ENCODE results near the gene PREX1. TPM values are rescaled to one million over a fixed set of nuclear protein-coding genes. Genes with fewer than 3 reads are reported as not detected.

The PREX1 gene
- total RNA-seq, 1 donor from 2014 or later, result 20.8 TPM

- H3K36me3 Mint-ChIP-seq, result no peaks in the 10 kb centered on the region
- H3K4me3 Mint-ChIP-seq, result no peak overlapping the region
- H3K27me3 Mint-ChIP-seq, result peaks cover under 1% of the 10 kb centered on the region
- peaks cover 19% of the 10 kb centered on the region for H3K4me1 Mint-ChIP-seq (ENCODE audit: unreplicated experiment)
- DNase-seq (ENCODE audit: extremely low spot score, unreplicated experiment), result no peak
- no peaks in the 10 kb centered on the region for H3K9me3 Mint-ChIP-seq
- H3K27ac Mint-ChIP-seq, result no peak overlapping the region
- no peak for TF ChIP-seq CTCF (conservative IDR thresholded peaks at IDR 0.05)
Measured at GRCh38 chr20:48605364-48606171, 222.2 kb downstream of the PREX1 start.

DNA sequence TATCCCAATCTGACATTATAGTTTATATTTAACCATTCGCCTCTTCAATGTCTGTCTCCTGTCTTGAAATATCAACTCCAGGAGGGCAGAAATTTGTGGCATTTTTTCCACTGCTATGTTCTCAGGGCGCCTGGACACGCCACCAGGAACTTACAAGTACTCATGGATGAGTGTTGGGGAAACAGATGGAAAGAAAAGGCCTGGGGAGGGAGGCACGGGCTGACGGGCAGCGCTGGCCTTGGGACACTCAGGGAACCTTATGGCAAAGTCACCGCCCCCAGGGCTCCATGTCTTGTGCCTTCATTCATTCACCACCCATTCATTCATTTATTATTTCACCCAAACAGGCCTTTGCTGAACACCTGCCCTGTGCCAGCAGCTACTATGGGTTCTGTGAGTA, 222.9 kb downstream of the PREX1 start:
- no peaks in the 10 kb centered on the region for H3K36me3 Mint-ChIP-seq
- peaks cover 15% of the 10 kb centered on the region for H3K4me1 Mint-ChIP-seq (ENCODE audit: unreplicated experiment)
- H3K4me3 Mint-ChIP-seq, result no peak overlapping the region
- TF ChIP-seq CTCF (conservative IDR thresholded peaks at IDR 0.05), result no peak
- no peak for DNase-seq (ENCODE audit: extremely low spot score, unreplicated experiment)
- H3K27me3 Mint-ChIP-seq, result peaks cover 4% of the 10 kb centered on the region
- no peak overlapping the region for H3K27ac Mint-ChIP-seq
- no peaks in the 10 kb centered on the region for H3K9me3 Mint-ChIP-seq

DNA sequence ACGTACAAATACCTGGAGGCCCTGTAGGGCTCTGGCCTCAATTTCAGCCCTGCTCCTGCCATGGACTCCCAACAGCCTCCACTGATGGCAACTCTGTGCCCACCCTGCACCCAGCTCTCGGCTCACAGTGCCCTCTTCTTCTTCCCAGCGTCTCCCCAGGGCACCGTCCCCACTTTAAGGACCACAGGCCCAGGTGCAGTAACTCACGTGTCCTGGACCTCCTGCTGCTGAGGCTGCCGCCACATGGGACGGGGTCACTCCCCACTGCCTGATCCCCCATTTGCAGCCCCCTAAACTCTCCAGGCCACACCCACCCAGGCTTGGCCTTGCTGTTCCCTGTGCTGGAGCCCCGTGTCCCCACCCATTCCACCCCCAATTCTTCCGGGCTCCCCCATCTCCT, 223.4 kb downstream of the PREX1 start:
- Mint-ChIP-seq H3K27ac (no peak overlapping the region), H3K27me3 (peaks cover 6% of the 10 kb centered on the region), H3K4me3 (no peak overlapping the region), H3K9me3 (no peaks in the 10 kb centered on the region), H3K4me1 (ENCODE audit: unreplicated experiment) (peaks cover 13% of the 10 kb centered on the region), H3K36me3 (no peaks in the 10 kb centered on the region)
- DNase-seq (ENCODE audit: extremely low spot score, unreplicated experiment), result no peak
- no peak for TF ChIP-seq CTCF (conservative IDR thresholded peaks at IDR 0.05)

DNA sequence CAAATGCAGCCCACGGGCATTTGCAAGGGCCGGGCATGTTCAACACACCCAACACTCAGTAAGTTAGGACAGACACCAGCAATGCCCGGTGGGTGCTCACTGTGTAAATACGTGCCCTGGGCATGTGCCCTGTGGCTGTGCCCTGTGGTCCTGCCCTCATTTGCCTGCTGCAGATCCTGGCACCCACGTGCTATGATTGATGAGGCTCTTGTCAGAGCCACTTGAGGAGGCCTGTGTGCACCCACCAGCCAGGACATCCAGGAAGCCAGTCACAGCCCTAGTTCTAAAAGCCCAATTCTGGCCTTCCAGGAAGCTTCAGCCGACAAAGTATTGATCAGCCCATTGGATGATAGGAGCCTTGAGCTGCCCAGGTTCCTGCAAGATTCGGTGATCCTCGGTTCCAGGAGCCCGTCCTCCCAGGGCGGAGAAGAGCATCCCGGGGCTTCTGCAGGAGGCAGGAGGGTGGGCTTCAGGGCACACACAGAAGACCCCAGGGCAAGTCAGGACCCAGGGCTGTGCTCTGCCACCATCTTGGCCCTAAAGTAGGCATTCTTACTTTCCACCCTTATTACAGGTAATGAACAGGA, 223.9 kb downstream of the PREX1 start:
- no peaks in the 10 kb centered on the region for H3K9me3 Mint-ChIP-seq
- H3K27me3 Mint-ChIP-seq, result peaks cover 8% of the 10 kb centered on the region

GRCh38 chr20:48603116-48603818, 224.5 kb downstream of the PREX1 start:
- Mint-ChIP-seq H3K9me3 (no peaks in the 10 kb centered on the region), H3K27ac (no peak overlapping the region), H3K4me3 (no peak overlapping the region), H3K27me3 (peaks cover 8% of the 10 kb centered on the region), H3K36me3 (no peaks in the 10 kb centered on the region), H3K4me1 (ENCODE audit: unreplicated experiment) (peaks cover 2% of the 10 kb centered on the region)
- no peak for TF ChIP-seq CTCF (conservative IDR thresholded peaks at IDR 0.05)
- DNase-seq (ENCODE audit: extremely low spot score, unreplicated experiment), result no peak

More for the DNA sequence above, 223.9 kb downstream of the PREX1 start:
- H3K36me3 Mint-ChIP-seq, result no peaks in the 10 kb centered on the region
- no peak overlapping the region for H3K27ac Mint-ChIP-seq
- no peak for DNase-seq (ENCODE audit: extremely low spot score, unreplicated experiment)
- H3K4me1 Mint-ChIP-seq (ENCODE audit: unreplicated experiment), result peaks cover 8% of the 10 kb centered on the region
- no peak for TF ChIP-seq CTCF (conservative IDR thresholded peaks at IDR 0.05)
- H3K4me3 Mint-ChIP-seq, result no peak overlapping the region

All from type B pancreatic cell (in vitro differentiated cells).